A549 treated with ZK216348 at 1 μM for 4 hours (cell line): ENCODE measurements around the gene FBN2. TPM values are rescaled to one million over a fixed set of nuclear protein-coding genes. Genes with fewer than 3 reads are reported as not detected.

ENCODE experiments used
- total RNA-seq: library from RNA; stranded (reverse); fragments of 200-300 nt; extraction: Qiagen RNA extraction; gene quantifications from 5 replicates; pipeline ENCODE4 v1.2.3, GENCODE V29; 2022; ENCODE audit warnings: low read depth

FBN2 gene
- 12.9 to 22.2 TPM (median 18.6 TPM) in 5 replicates for total RNA-seq

GRCh38 chr5:128538000-128538249 is at the start of gene FBN2:
TSS of gene FBN2 (minus strand) at chr5:128538245. CDS start at chr5:128537603, 642 bp downstream.

